ENCODE results near the gene ABHD14A. TPM values are rescaled to one million over a fixed set of nuclear protein-coding genes. Genes with fewer than 3 reads are reported as not detected.

ABHD14A gene
- total RNA-seq, 1 donor from 2014 or later = 11.8 TPM

- H3K27me3 ChIP-seq (ENCODE audit: insufficient read depth, low read length) = no peaks in the 10 kb centered on the region
- FAIRE-seq = no peak
- peak overlapping the region; percentile 99 for H3K4me2 ChIP-seq (ENCODE audit: low read length)
- peak overlapping the region; percentile 88 for H3K27ac Mint-ChIP-seq (ENCODE audit: unreplicated experiment)
- no peaks in the 10 kb centered on the region for H3K9me3 ChIP-seq (ENCODE audit: insufficient read depth, low read depth, low read length)
- H3K9ac ChIP-seq (ENCODE audit: low read length) = peak overlapping the region; percentile 83
- peak overlapping the region; percentile 71 for H3K4me3 ChIP-seq (ENCODE audit: insufficient read depth, low read depth, low read length)
- H2AFZ ChIP-seq (ENCODE audit: low read depth, low read length) = peak overlapping the region; percentile 79
- peaks cover 2% of the 10 kb centered on the region for H3K36me3 ChIP-seq (ENCODE audit: insufficient read depth, low read length)
- TF ChIP-seq EZH2 (IDR thresholded peaks at IDR 0.05; ENCODE audit: insufficient read depth, low read length) (no peak), CTCF (IDR thresholded peaks at IDR 0.05; ENCODE audit: insufficient read depth, low read depth, low read length) (no peak)
- H3K36me3 Mint-ChIP-seq (ENCODE audit: low read depth, unreplicated experiment) = no peaks in the 10 kb centered on the region
- peaks cover 4% of the 10 kb centered on the region for H3K4me1 Mint-ChIP-seq (ENCODE audit: low read depth, unreplicated experiment)
- no peaks in the 10 kb centered on the region for H3K27me3 Mint-ChIP-seq (ENCODE audit: low read depth, unreplicated experiment)
- peak overlapping the region; percentile 73 for H3K27ac ChIP-seq (ENCODE audit: low read depth, low read length)
- peaks cover 15% of the 10 kb centered on the region for H3K4me1 ChIP-seq (ENCODE audit: insufficient read depth, low read length)
- DNase-seq (ENCODE audit: low read depth) = no peak
- H4K20me1 ChIP-seq (ENCODE audit: insufficient read depth, low read length) = peaks cover 6% of the 10 kb centered on the region
- H3K4me3 Mint-ChIP-seq (ENCODE audit: unreplicated experiment) = peak overlapping the region; percentile 85
- H3K79me2 ChIP-seq (ENCODE audit: insufficient read depth, low read length) = peaks cover 17% of the 10 kb centered on the region
- H3K9me3 Mint-ChIP-seq (ENCODE audit: unreplicated experiment) = no peaks in the 10 kb centered on the region
Measured at GRCh38 chr3:51983578-51984268, 8.9 kb downstream of the ABHD14A start.

- Mint-ChIP-seq H3K27me3 (ENCODE audit: low read depth, unreplicated experiment) (no peaks in the 10 kb centered on the region), H3K4me3 (ENCODE audit: unreplicated experiment) (peak overlapping the region; percentile 85), H3K27ac (ENCODE audit: unreplicated experiment) (no peak overlapping the region), H3K4me1 (ENCODE audit: low read depth, unreplicated experiment) (peaks cover 4% of the 10 kb centered on the region), H3K9me3 (ENCODE audit: unreplicated experiment) (no peaks in the 10 kb centered on the region), H3K36me3 (ENCODE audit: low read depth, unreplicated experiment) (no peaks in the 10 kb centered on the region)
- Histone ChIP-seq H3K27me3 (ENCODE audit: insufficient read depth, low read length) (no peaks in the 10 kb centered on the region), H3K9me3 (ENCODE audit: insufficient read depth, low read depth, low read length) (no peaks in the 10 kb centered on the region), H4K20me1 (ENCODE audit: insufficient read depth, low read length) (peaks cover 6% of the 10 kb centered on the region), H3K9ac (ENCODE audit: low read length) (no peak overlapping the region), H3K36me3 (ENCODE audit: insufficient read depth, low read length) (peaks cover 2% of the 10 kb centered on the region), H3K27ac (ENCODE audit: low read depth, low read length) (no peak overlapping the region), H2AFZ (ENCODE audit: low read depth, low read length) (no peak overlapping the region), H3K4me1 (ENCODE audit: insufficient read depth, low read length) (peaks cover 15% of the 10 kb centered on the region), H3K79me2 (ENCODE audit: insufficient read depth, low read length) (peaks cover 17% of the 10 kb centered on the region), H3K4me3 (ENCODE audit: insufficient read depth, low read depth, low read length) (no peak overlapping the region), H3K4me2 (ENCODE audit: low read length) (peak overlapping the region; percentile 99)
- no peak for FAIRE-seq
- TF ChIP-seq CTCF (IDR thresholded peaks at IDR 0.05; ENCODE audit: insufficient read depth, low read depth, low read length) = no peak
- TF ChIP-seq EZH2 (IDR thresholded peaks at IDR 0.05; ENCODE audit: insufficient read depth, low read length) = no peak
- no peak for DNase-seq (ENCODE audit: low read depth)
Measured at GRCh38 chr3:51984269-51984647, 9.4 kb downstream of the ABHD14A start.

GRCh38 chr3:51985063-51985462 is 10.2 kb downstream of the ABHD14A start:
- H3K27me3 Mint-ChIP-seq (ENCODE audit: low read depth, unreplicated experiment) = no peaks in the 10 kb centered on the region
- H3K27ac Mint-ChIP-seq (ENCODE audit: unreplicated experiment) = no peak overlapping the region
- Histone ChIP-seq H3K4me1 (ENCODE audit: insufficient read depth, low read length) (peaks cover 15% of the 10 kb centered on the region), H4K20me1 (ENCODE audit: insufficient read depth, low read length) (peaks cover 6% of the 10 kb centered on the region), H3K4me3 (ENCODE audit: insufficient read depth, low read depth, low read length) (no peak overlapping the region), H3K27me3 (ENCODE audit: insufficient read depth, low read length) (no peaks in the 10 kb centered on the region), H3K27ac (ENCODE audit: low read depth, low read length) (no peak overlapping the region), H3K79me2 (ENCODE audit: insufficient read depth, low read length) (peaks cover 17% of the 10 kb centered on the region), H2AFZ (ENCODE audit: low read depth, low read length) (no peak overlapping the region), H3K9me3 (ENCODE audit: insufficient read depth, low read depth, low read length) (no peaks in the 10 kb centered on the region), H3K36me3 (ENCODE audit: insufficient read depth, low read length) (peaks cover 2% of the 10 kb centered on the region), H3K4me2 (ENCODE audit: low read length) (no peak overlapping the region), H3K9ac (ENCODE audit: low read length) (no peak overlapping the region)
- H3K4me3 Mint-ChIP-seq (ENCODE audit: unreplicated experiment) = no peak overlapping the region
- no peaks in the 10 kb centered on the region for H3K9me3 Mint-ChIP-seq (ENCODE audit: unreplicated experiment)
- FAIRE-seq (no peak), DNase-seq (ENCODE audit: low read depth) (no peak)
- no peak for TF ChIP-seq CTCF (IDR thresholded peaks at IDR 0.05; ENCODE audit: insufficient read depth, low read depth, low read length)
- TF ChIP-seq EZH2 (IDR thresholded peaks at IDR 0.05; ENCODE audit: insufficient read depth, low read length) = no peak
- H3K36me3 Mint-ChIP-seq (ENCODE audit: low read depth, unreplicated experiment) = no peaks in the 10 kb centered on the region
- H3K4me1 Mint-ChIP-seq (ENCODE audit: low read depth, unreplicated experiment) = peaks cover 4% of the 10 kb centered on the region

Measured in astrocyte (in vitro differentiated cells and primary cell).